H1 (cell line): ENCODE data around the gene IKZF5. TPM values are rescaled to one million over a fixed set of nuclear protein-coding genes. Genes with fewer than 3 reads are reported as not detected.

Experiments used
- polyA plus RNA-seq, 7 experiments: library from polyadenylated mRNA; depleted of rRNA in 3 of 7; stranded (reverse) in 5 of 7; unstranded in 2 of 7; fragments of >200 nt in 5 of 7; fragments of 200-250 nt in 2 of 7; gene quantifications; 1 replicate in 5 of 7; 2 replicates in 1 of 7; 4 replicates in 1 of 7; pipeline versions ENCODE4 v1.2.1 to v1.2.3, GENCODE V29; 2011 to 2013; ENCODE audit warnings: missing spikeins in 2 of 7, mixed read lengths in 2 of 7
- total RNA-seq: library from RNA; stranded (reverse); fragmentation: NEBNext Ultra II Directional; extraction: Animal tissue kit (Norgen Biotek cat#: 25700); gene quantifications from 2 replicates; pipeline ENCODE4 v1.2.1, GENCODE V29; 2021

Gene IKZF5
- total and polyA plus RNA-seq, 2 of the 8 experiments (the other 6 are each of a cell fraction or from before 2014, with no cell fraction given) = 5.2 to 15.3 TPM

Other genes starting within 250 kb of the IKZF5 start
- 11.9 and 13.0 TPM in 2 replicates for gene CUZD1, start 162.9 kb downstream of the IKZF5 start, total RNA-seq
- gene CUZD1, start 162.9 kb downstream of the IKZF5 start, polyA plus RNA-seq (2011; rRNA removed) = 15.1 and 30.0 TPM in 2 replicates
- gene FAM24B, start 129.2 kb downstream of the IKZF5 start, total RNA-seq = 0.50 and 0.73 TPM in 2 replicates
- 0.55 and 0.56 TPM in 2 replicates for gene FAM24B, start 129.2 kb downstream of the IKZF5 start, polyA plus RNA-seq (2011; rRNA removed)
- gene FAM24A, start 98.2 kb downstream of the IKZF5 start, total RNA-seq = not detected in 2 replicates
- gene FAM24A, start 98.2 kb downstream of the IKZF5 start, polyA plus RNA-seq (2011; rRNA removed) = not detected in 2 replicates
- 8.1 and 11.0 TPM in 2 replicates for gene C10orf88, start 54.6 kb downstream of the IKZF5 start, total RNA-seq
- gene C10orf88, start 54.6 kb downstream of the IKZF5 start, polyA plus RNA-seq (2011; rRNA removed) = 1.4 and 3.2 TPM in 2 replicates
- gene PSTK, start 28.4 kb downstream of the IKZF5 start, total RNA-seq = 4.3 and 6.6 TPM in 2 replicates
- gene PSTK, start 28.4 kb downstream of the IKZF5 start, polyA plus RNA-seq (2011; rRNA removed) = 3.8 and 4.4 TPM in 2 replicates
- 11.2 and 12.4 TPM in 2 replicates for gene ACADSB, start 211 bp upstream of the IKZF5 start, total RNA-seq
- gene ACADSB, start 211 bp upstream of the IKZF5 start, polyA plus RNA-seq (2011; rRNA removed) = 3.3 and 5.6 TPM in 2 replicates
- 0.27 TPM in 1 of 2 replicates, not detected in the other for gene HMX3, start 127.2 kb upstream of the IKZF5 start, total RNA-seq
- gene HMX3, start 127.2 kb upstream of the IKZF5 start, polyA plus RNA-seq (2011; rRNA removed) = 0.05 and 0.25 TPM in 2 replicates
- 1.3 and 2.0 TPM in 2 replicates for gene HMX2, start 139.3 kb upstream of the IKZF5 start, total RNA-seq
- gene HMX2, start 139.3 kb upstream of the IKZF5 start, polyA plus RNA-seq (2011; rRNA removed) = 2.2 and 2.7 TPM in 2 replicates
- gene BUB3, start 145.6 kb upstream of the IKZF5 start, total RNA-seq = 184 and 207 TPM in 2 replicates
- gene BUB3, start 145.6 kb upstream of the IKZF5 start, polyA plus RNA-seq (2011; rRNA removed) = 183 and 187 TPM in 2 replicates